ENCODE results near the gene IL36RN.

The IL36RN gene

DNA sequence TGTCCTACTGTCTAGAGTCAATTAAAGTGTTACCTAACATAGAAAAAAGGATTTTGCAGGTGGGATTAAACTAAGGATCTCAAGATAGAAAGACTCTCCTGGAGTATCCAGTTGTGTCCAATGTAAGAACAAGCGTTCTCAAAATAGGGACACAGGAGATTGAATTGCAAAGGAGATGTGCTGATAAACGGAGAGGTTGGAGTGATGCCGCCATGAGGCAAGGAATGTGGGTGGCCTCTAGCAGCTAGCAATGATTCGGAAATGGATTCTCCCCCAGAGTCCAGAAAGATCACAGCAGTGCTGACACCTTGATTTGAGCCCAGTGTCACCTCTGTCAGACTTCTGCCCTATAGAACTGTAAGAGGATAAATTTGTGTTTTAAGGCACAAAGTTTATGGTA, 44.3 kb downstream of the IL36RN start:
- no peak for DNase-seq (ENCODE audit: low read depth)
- no peak overlapping the region for H3K4me3 ChIP-seq (ENCODE audit: control insufficient read depth, low read depth, low read length)
- TF ChIP-seq, protein P1, sequence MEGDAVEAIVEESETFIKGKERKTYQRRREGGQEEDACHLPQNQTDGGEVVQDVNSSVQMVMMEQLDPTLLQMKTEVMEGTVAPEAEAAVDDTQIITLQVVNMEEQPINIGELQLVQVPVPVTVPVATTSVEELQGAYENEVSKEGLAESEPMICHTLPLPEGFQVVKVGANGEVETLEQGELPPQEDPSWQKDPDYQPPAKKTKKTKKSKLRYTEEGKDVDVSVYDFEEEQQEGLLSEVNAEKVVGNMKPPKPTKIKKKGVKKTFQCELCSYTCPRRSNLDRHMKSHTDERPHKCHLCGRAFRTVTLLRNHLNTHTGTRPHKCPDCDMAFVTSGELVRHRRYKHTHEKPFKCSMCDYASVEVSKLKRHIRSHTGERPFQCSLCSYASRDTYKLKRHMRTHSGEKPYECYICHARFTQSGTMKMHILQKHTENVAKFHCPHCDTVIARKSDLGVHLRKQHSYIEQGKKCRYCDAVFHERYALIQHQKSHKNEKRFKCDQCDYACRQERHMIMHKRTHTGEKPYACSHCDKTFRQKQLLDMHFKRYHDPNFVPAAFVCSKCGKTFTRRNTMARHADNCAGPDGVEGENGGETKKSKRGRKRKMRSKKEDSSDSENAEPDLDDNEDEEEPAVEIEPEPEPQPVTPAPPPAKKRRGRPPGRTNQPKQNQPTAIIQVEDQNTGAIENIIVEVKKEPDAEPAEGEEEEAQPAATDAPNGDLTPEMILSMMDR (conservative IDR thresholded peaks at IDR 0.05; ENCODE audit: control insufficient read depth, insufficient read depth, low read depth, low read length): no peak

DNA sequence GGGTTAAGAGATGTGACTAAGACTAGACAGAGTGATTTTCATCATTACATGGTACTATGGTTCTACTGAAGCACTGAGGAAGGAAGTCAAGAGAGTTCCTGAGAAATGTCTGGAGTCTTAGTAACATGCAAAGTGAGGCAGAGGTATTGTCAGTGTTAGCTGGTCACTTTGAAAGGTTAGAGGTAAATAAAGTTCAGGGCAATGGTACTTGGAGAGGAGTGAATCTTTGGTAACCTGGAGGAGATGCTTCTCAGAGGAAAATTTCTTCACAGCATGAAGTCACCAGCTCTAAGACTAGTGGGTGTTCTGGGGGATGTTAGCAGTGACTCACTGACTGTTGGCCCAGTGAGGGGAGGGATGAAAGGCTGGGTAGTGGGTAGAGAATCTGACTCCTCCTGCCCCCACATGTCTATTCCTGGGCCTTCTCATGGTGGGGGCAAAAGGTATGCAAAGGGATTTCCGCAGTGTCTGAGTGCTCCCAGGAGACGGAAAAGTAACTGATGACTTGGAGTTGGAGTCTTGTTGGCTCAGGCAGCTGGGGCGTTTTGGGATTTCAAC, 45.1 kb downstream of the IL36RN start:
- peak; percentile 75 for DNase-seq (ENCODE audit: low read depth)
- TF ChIP-seq, protein P1 (conservative IDR thresholded peaks at IDR 0.05; ENCODE audit: control insufficient read depth, insufficient read depth, low read depth, low read length): no peak
- H3K4me3 ChIP-seq (ENCODE audit: control insufficient read depth, low read depth, low read length): no peak overlapping the region

DNA sequence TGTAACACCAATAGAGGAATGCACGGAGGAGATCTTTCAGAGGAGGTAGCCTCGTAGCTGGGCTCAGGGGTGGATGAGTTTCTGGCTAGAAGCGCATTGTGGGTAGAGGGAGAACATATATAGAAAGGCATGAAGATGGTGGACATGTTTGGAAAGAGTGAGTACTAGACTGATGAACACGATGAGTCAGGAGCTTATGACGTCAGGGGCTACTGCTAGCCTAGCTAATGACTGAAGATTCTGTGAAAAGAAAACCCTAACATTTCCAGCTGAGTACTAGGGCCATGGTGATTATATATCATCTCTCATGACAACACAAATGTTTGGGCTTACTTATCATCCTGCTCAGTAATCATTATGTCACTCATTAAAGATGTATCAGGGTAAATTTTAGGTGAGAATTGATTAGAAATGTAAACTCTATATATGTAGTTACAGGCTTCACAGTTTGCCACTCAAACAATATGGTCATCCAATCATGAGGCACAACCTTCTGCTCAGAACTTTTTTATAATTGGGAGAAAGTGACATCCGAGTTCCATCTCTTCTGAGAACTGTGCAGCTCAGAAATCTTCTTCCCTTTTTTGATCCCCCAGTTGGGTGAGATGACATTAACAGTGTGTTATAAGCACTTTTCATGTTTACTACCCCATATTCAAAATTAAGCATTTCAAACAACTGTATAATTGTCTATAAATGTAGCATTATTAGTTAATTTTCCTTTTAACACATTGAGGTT, 46.2 kb downstream of the IL36RN start:
- TF ChIP-seq, protein P1 (conservative IDR thresholded peaks at IDR 0.05; ENCODE audit: control insufficient read depth, insufficient read depth, low read depth, low read length): no peak
- peak; percentile 91 for DNase-seq (ENCODE audit: low read depth)
- no peak overlapping the region for H3K4me3 ChIP-seq (ENCODE audit: control insufficient read depth, low read depth, low read length)

DNA sequence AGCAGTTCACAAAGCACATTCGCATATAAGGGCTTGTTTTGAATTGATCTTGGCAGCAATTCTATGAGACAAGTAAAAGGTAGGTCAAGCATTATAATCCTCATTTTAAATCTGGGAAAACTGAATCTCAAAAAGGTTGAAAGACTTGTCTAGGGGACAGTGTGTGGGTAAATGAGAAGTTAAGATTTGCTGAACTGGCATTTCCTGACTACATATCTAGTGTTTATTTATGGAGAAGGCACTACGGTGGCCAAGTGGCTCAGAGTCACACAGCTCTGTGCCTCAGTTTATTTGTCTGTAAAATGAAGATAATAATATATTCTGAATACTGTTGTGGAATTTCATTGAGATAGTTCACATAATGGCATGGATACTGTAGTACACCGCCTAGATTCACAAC, 52.1 kb downstream of the IL36RN start:
- no peak for DNase-seq (ENCODE audit: low read depth)
- H3K4me3 ChIP-seq (ENCODE audit: control insufficient read depth, low read depth, low read length): no peak overlapping the region
- TF ChIP-seq, protein P1 (conservative IDR thresholded peaks at IDR 0.05; ENCODE audit: control insufficient read depth, insufficient read depth, low read depth, low read length): no peak

DNA sequence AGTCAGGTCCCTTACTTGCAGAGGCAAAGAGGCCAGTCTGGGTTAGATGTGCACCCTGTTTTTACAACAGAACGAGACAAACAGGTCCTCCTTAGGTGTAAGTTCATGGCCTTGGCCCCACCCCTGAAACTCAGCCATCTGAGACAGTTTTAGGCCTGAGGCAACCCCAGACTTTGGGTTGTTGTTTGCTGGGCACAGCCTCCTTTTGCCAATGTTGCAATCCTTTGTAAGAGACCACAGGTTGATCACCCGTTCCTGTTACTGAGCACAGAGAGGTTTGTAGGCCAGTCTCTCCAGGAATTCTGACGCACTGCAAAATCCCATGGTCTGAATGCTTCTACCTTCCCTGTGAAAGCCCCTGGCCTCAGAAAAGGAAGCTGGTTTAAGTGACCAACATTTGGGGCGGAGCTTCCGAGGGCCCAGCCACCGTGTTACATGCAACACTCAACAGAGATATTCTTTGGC, 52.9 kb downstream of the IL36RN start:
- TF ChIP-seq, protein P1 (conservative IDR thresholded peaks at IDR 0.05; ENCODE audit: control insufficient read depth, insufficient read depth, low read depth, low read length): no peak
- DNase-seq (ENCODE audit: low read depth): no peak
- no peak overlapping the region for H3K4me3 ChIP-seq (ENCODE audit: control insufficient read depth, low read depth, low read length)

DNA sequence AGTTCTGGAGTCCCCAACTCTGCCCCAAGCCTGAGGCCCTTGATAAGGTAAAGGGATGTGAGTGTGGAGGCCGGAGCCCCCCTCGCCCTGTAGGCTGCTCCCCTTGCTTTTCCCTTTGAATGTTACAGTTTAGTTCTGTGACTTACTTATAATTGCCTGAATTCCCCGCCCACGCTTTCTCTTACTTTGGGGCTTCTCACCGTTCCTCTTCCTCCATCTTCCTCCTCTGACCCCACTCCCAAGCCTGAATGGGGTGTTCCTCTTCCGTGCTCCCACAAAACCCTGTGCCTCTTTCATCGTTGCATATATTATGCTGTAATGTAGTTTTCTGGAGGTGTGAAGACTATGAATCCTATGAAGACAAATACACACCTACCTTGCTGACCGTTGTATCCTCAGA, 53.4 kb downstream of the IL36RN start:
- TF ChIP-seq, protein P1 (conservative IDR thresholded peaks at IDR 0.05; ENCODE audit: control insufficient read depth, insufficient read depth, low read depth, low read length): no peak
- DNase-seq (ENCODE audit: low read depth): no peak
- H3K4me3 ChIP-seq (ENCODE audit: control insufficient read depth, low read depth, low read length): no peak overlapping the region

Measured in fibroblast of mammary gland (primary cell).